ENCODE measurements around the gene NDUFB2. TPM values are rescaled to one million over a fixed set of nuclear protein-coding genes. Genes with fewer than 3 reads are reported as not detected.

Gene NDUFB2
- total RNA-seq, 4 donors from 2014 or later: 112 to 308 (median 163) TPM

- no peak for TF ChIP-seq CTCF (IDR thresholded peaks at IDR 0.05; ENCODE audit: low read depth)
Measured at GRCh38 chr7:140654661-140655060, 41.8 kb upstream of the NDUFB2 start.

GRCh38 chr7:140655511-140656408 is 40.7 kb upstream of the NDUFB2 start:
- no peak for TF ChIP-seq CTCF (IDR thresholded peaks at IDR 0.05; ENCODE audit: low read depth)

GRCh38 chr7:140656548-140657515 is 39.7 kb upstream of the NDUFB2 start:
- no peak for TF ChIP-seq CTCF (IDR thresholded peaks at IDR 0.05; ENCODE audit: low read depth)

GRCh38 chr7:140657891-140658290 is 38.6 kb upstream of the NDUFB2 start:
- no peak for TF ChIP-seq CTCF (IDR thresholded peaks at IDR 0.05; ENCODE audit: low read depth)

GRCh38 chr7:140659856-140660255 is 36.7 kb upstream of the NDUFB2 start:
- no peak for TF ChIP-seq CTCF (IDR thresholded peaks at IDR 0.05; ENCODE audit: low read depth)

- TF ChIP-seq CTCF (IDR thresholded peaks at IDR 0.05; ENCODE audit: low read depth): no peak
Measured at GRCh38 chr7:140661124-140661523, 35.4 kb upstream of the NDUFB2 start.

- no peak for TF ChIP-seq CTCF (IDR thresholded peaks at IDR 0.05; ENCODE audit: low read depth)
Measured at GRCh38 chr7:140667476-140667875, 29.0 kb upstream of the NDUFB2 start.
